OCI-LY3 (cell line): ENCODE results near the gene SSUH2.

Source experiments
- EZH2phosphoT487 ChIP-seq: fragments of 200-600 bp; shearing (Covaris generic); IDR thresholded peaks from 2 replicates; pipeline ENCODE4 v1.6.1; 2018; ENCODE audit warnings: antibody characterized with exemption, mixed run types, low read depth
- TF ChIP-seq, protein P1 (sequence below): fragments of 200-600, 300-600 bp; sonication (generic); IDR thresholded peaks from 2 replicates; pipeline ENCODE4 v1.5.1; 2014; ENCODE audit warnings: antibody characterized with exemption, low read length, low read depth

DNA sequence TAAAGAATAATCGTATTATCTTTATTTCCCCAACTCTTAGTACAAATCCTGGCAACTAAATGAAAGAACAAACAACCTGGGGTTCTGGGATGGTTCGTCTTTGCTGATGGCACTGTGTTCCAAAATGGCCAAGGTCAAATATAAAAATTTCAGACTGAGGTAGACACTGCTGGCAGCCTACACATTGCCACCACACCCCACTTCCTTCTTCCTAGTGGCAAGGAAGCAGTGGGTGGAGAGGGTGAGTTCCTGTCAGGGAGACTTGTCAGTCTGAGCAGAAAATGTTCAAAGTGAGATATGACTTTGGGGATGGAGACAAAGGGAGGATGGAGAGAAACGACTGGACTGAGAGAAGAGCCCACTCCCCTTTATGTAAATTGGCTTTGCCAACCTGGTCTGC, 73.3 kb downstream of the SSUH2 start:
- TF ChIP-seq, protein P1, sequence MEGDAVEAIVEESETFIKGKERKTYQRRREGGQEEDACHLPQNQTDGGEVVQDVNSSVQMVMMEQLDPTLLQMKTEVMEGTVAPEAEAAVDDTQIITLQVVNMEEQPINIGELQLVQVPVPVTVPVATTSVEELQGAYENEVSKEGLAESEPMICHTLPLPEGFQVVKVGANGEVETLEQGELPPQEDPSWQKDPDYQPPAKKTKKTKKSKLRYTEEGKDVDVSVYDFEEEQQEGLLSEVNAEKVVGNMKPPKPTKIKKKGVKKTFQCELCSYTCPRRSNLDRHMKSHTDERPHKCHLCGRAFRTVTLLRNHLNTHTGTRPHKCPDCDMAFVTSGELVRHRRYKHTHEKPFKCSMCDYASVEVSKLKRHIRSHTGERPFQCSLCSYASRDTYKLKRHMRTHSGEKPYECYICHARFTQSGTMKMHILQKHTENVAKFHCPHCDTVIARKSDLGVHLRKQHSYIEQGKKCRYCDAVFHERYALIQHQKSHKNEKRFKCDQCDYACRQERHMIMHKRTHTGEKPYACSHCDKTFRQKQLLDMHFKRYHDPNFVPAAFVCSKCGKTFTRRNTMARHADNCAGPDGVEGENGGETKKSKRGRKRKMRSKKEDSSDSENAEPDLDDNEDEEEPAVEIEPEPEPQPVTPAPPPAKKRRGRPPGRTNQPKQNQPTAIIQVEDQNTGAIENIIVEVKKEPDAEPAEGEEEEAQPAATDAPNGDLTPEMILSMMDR: no peak
- TF ChIP-seq EZH2phosphoT487: no peak
